ENCODE measurements around the gene SLC28A3. TPM values are rescaled to one million over a fixed set of nuclear protein-coding genes. Genes with fewer than 3 reads are reported as not detected.
"Not testable (repeated sequence)": the region's sequence is repeated elsewhere in the genome, so short reads cannot be mapped to it uniquely, and the experiment has no call there.

The SLC28A3 gene
- total and polyA plus RNA-seq, 4 donors, result 0.24 to 3.6 (median 0.46) TPM

DNA sequence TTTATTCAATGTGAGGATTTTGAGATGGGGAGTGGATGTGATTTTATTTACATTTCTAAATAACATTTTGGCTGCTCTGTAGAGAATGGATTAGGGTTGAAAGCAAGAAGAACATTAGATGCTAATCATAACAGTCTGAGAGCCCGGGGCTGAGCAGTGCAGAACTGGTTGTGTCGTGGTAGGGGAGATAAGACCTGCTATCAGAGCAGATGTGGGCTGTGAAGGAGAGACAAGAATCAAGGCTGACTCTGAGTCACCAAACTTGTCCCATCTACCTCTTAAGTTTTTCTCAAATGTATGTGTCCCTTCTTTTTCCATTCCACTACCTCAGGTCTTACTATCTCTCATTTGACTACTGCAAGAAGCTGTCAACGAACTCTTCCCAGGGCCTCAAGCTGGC is 35.4 kb upstream of the SLC28A3 start:
- Histone ChIP-seq H3K27me3 (ENCODE audit: control insufficient read depth, insufficient read depth, low read length) (no peaks in the 10 kb centered on the region), H3K4me3 (ENCODE audit: low read depth, low read length) (no peak overlapping the region), H3K9me3 (ENCODE audit: control insufficient read depth, insufficient read depth, low read length) (no peaks in the 10 kb centered on the region), H3K4me1 (ENCODE audit: control insufficient read depth, insufficient read depth, low read length) (no peaks in the 10 kb centered on the region), H3K36me3 (ENCODE audit: control insufficient read depth, insufficient read depth, low read length) (no peaks in the 10 kb centered on the region), H3K27ac (ENCODE audit: low read depth, low read length) (no peak overlapping the region)
- no CpG with 5 or more reads among the region's 3 CpGs for WGBS (ENCODE audit: insufficient coverage)
- no peak for DNase-seq (ENCODE audit: low read depth in 4 of 6, low spot score in 6 of 6)

GRCh38 chr9:84374516-84374915 is 34.0 kb upstream of the SLC28A3 start:
- peak overlapping the region; percentile 45 for H3K27ac ChIP-seq (ENCODE audit: low read depth, low read length)
- H3K4me1 ChIP-seq (ENCODE audit: control insufficient read depth, insufficient read depth, low read length), result no peaks in the 10 kb centered on the region
- H3K36me3 ChIP-seq (ENCODE audit: control insufficient read depth, insufficient read depth, low read length), result no peaks in the 10 kb centered on the region
- no peaks in the 10 kb centered on the region for H3K27me3 ChIP-seq (ENCODE audit: control insufficient read depth, insufficient read depth, low read length)
- 60% methylated on average over 1 of the region's 2 CpGs for WGBS (ENCODE audit: insufficient coverage)
- DNase-seq (ENCODE audit: low read depth in 4 of 6, low spot score in 6 of 6), result peak in 1 of 6 donors; percentile 40
- no peak overlapping the region for H3K4me3 ChIP-seq (ENCODE audit: low read depth, low read length)
- no peaks in the 10 kb centered on the region for H3K9me3 ChIP-seq (ENCODE audit: control insufficient read depth, insufficient read depth, low read length)

GRCh38 chr9:84374013-84374412 is 33.5 kb upstream of the SLC28A3 start:
- no peaks in the 10 kb centered on the region for H3K36me3 ChIP-seq (ENCODE audit: control insufficient read depth, insufficient read depth, low read length)
- WGBS (ENCODE audit: insufficient coverage), result no CpG with 5 or more reads among the region's 4 CpGs
- H3K27ac ChIP-seq (ENCODE audit: low read depth, low read length), result no peak overlapping the region
- H3K4me3 ChIP-seq (ENCODE audit: low read depth, low read length), result no peak overlapping the region
- H3K27me3 ChIP-seq (ENCODE audit: control insufficient read depth, insufficient read depth, low read length), result no peaks in the 10 kb centered on the region
- H3K4me1 ChIP-seq (ENCODE audit: control insufficient read depth, insufficient read depth, low read length), result no peaks in the 10 kb centered on the region
- no peaks in the 10 kb centered on the region for H3K9me3 ChIP-seq (ENCODE audit: control insufficient read depth, insufficient read depth, low read length)
- peak in 1 of 6 donors; percentile 23 for DNase-seq (ENCODE audit: low read depth in 4 of 6, low spot score in 6 of 6)

DNA sequence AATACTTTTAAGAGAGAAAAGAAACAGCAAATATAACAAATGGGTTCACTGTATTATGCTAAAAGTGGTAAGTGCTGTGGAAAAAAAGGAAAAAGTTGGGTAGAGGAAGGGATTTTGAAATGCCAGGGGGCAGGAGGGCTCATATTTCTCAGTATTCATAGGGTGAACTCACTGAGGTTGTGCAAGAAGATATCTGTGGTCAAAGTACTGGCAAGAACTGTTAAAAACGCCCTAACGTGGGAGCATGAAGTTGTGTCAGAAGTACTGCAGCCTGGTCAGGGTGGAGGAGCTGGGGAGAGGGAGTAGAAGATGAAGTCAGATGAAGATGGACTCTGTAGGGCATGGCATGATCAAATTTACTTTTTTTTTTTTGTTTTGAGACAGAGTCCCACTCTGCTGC is 31.2 kb upstream of the SLC28A3 start:
- DNase-seq (ENCODE audit: low read depth in 4 of 6, low spot score in 6 of 6), result no peak
- Histone ChIP-seq H3K4me3 (ENCODE audit: low read depth, low read length) (no peak overlapping the region), H3K4me1 (ENCODE audit: control insufficient read depth, insufficient read depth, low read length) (peaks cover 5% of the 10 kb centered on the region), H3K27ac (ENCODE audit: low read depth, low read length) (no peak overlapping the region), H3K27me3 (ENCODE audit: control insufficient read depth, insufficient read depth, low read length) (no peaks in the 10 kb centered on the region), H3K9me3 (ENCODE audit: control insufficient read depth, insufficient read depth, low read length) (no peaks in the 10 kb centered on the region), H3K36me3 (ENCODE audit: control insufficient read depth, insufficient read depth, low read length) (no peaks in the 10 kb centered on the region)
- WGBS (ENCODE audit: insufficient coverage), result 80% methylated on average over 2 of the region's 2 CpGs

DNA sequence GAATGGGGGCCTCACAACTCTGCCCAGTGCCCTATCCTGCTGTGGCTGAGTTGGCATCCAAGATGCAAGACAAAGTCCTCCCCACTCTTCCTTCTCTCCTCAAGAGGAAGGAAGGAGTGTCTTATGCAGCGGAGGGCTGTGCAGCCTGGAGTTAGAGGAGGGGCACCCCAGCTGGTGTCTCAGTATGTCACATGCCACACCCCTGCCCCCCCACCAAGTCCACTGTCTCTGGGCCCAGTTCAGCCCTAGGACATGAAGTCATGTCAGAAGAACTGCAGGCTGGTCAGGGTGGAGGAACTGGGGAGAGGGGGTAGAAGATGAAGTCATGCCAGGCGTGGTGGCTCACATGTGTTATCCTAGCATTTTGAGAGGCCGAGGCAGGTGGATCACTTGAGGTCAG is 28.0 kb upstream of the SLC28A3 start:
- H3K4me1 ChIP-seq (ENCODE audit: control insufficient read depth, insufficient read depth, low read length), result peaks cover 5% of the 10 kb centered on the region
- no peak overlapping the region for H3K4me3 ChIP-seq (ENCODE audit: low read depth, low read length)
- no peak for DNase-seq (ENCODE audit: low read depth in 4 of 6, low spot score in 6 of 6)
- 100% methylated on average over 2 of the region's 3 CpGs for WGBS (ENCODE audit: insufficient coverage)
- H3K36me3 ChIP-seq (ENCODE audit: control insufficient read depth, insufficient read depth, low read length), result no peaks in the 10 kb centered on the region
- H3K27ac ChIP-seq (ENCODE audit: low read depth, low read length), result no peak overlapping the region
- no peaks in the 10 kb centered on the region for H3K27me3 ChIP-seq (ENCODE audit: control insufficient read depth, insufficient read depth, low read length)
- no peaks in the 10 kb centered on the region for H3K9me3 ChIP-seq (ENCODE audit: control insufficient read depth, insufficient read depth, low read length)

DNA sequence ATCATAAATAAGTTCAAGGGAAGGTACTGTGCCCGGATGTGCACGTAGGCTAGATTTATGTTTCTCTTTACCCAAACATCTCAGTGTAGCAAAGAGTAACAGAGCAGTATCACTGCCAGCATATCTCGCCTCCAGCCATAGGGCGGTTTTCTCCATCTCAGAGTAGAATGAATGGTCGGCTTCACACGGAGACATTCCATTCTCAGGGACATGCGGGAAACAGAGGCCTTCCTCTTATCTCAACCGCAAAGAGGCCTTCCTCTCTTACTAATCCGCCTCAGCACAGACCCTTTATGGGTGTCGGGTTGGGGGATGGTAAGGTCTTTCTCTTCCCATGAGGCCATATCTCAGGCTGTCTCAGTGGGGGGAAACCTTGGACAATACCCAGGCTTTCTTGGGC is 27.2 kb upstream of the SLC28A3 start:
- 83% methylated on average over 1 of the region's 10 CpGs for WGBS (ENCODE audit: insufficient coverage)
- not testable (repeated sequence) for H3K4me3 ChIP-seq (ENCODE audit: low read depth, low read length)
- DNase-seq (ENCODE audit: low read depth in 4 of 6, low spot score in 6 of 6), result peak in 1 of 6 donors; percentile 26

GRCh38 chr9:84366683-84367082 is 26.1 kb upstream of the SLC28A3 start:
- no peaks in the 10 kb centered on the region for H3K27me3 ChIP-seq (ENCODE audit: control insufficient read depth, insufficient read depth, low read length)
- 93% methylated on average over 1 of the region's 1 CpG for WGBS (ENCODE audit: insufficient coverage)
- peaks cover 5% of the 10 kb centered on the region for H3K4me1 ChIP-seq (ENCODE audit: control insufficient read depth, insufficient read depth, low read length)
- no peaks in the 10 kb centered on the region for H3K36me3 ChIP-seq (ENCODE audit: control insufficient read depth, insufficient read depth, low read length)
- no peak overlapping the region for H3K27ac ChIP-seq (ENCODE audit: low read depth, low read length)
- no peak for DNase-seq (ENCODE audit: low read depth in 4 of 6, low spot score in 6 of 6)
- no peak overlapping the region for H3K4me3 ChIP-seq (ENCODE audit: low read depth, low read length)
- no peaks in the 10 kb centered on the region for H3K9me3 ChIP-seq (ENCODE audit: control insufficient read depth, insufficient read depth, low read length)

More for the DNA sequence above, 27.2 kb upstream of the SLC28A3 start:
- H3K9me3 ChIP-seq (ENCODE audit: control insufficient read depth, insufficient read depth, low read length); H3K4me1 ChIP-seq (ENCODE audit: control insufficient read depth, insufficient read depth, low read length); H3K27ac ChIP-seq (ENCODE audit: low read depth, low read length); H3K27me3 ChIP-seq (ENCODE audit: control insufficient read depth, insufficient read depth, low read length); H3K36me3 ChIP-seq (ENCODE audit: control insufficient read depth, insufficient read depth, low read length): not testable (repeated sequence)

GRCh38 chr9:84364894-84365490 is 24.4 kb upstream of the SLC28A3 start:
- H3K36me3 ChIP-seq (ENCODE audit: control insufficient read depth, insufficient read depth, low read length); H3K27ac ChIP-seq (ENCODE audit: low read depth, low read length); H3K4me1 ChIP-seq (ENCODE audit: control insufficient read depth, insufficient read depth, low read length); H3K9me3 ChIP-seq (ENCODE audit: control insufficient read depth, insufficient read depth, low read length); DNase-seq (ENCODE audit: low read depth in 4 of 6, low spot score in 6 of 6); H3K4me3 ChIP-seq (ENCODE audit: low read depth, low read length); H3K27me3 ChIP-seq (ENCODE audit: control insufficient read depth, insufficient read depth, low read length): not testable (repeated sequence)
- no CpG with 5 or more reads among the region's 1 CpG for WGBS (ENCODE audit: insufficient coverage)

GRCh38 chr9:84361645-84362044 is 21.1 kb upstream of the SLC28A3 start:
- no peaks in the 10 kb centered on the region for H3K36me3 ChIP-seq (ENCODE audit: control insufficient read depth, insufficient read depth, low read length)
- H3K4me1 ChIP-seq (ENCODE audit: control insufficient read depth, insufficient read depth, low read length), result no peaks in the 10 kb centered on the region
- no peak overlapping the region for H3K27ac ChIP-seq (ENCODE audit: low read depth, low read length)
- H3K4me3 ChIP-seq (ENCODE audit: low read depth, low read length), result no peak overlapping the region
- no peaks in the 10 kb centered on the region for H3K9me3 ChIP-seq (ENCODE audit: control insufficient read depth, insufficient read depth, low read length)
- no peak for DNase-seq (ENCODE audit: low read depth in 4 of 6, low spot score in 6 of 6)
- no CpG with 5 or more reads among the region's 6 CpGs for WGBS (ENCODE audit: insufficient coverage)
- no peaks in the 10 kb centered on the region for H3K27me3 ChIP-seq (ENCODE audit: control insufficient read depth, insufficient read depth, low read length)

DNA sequence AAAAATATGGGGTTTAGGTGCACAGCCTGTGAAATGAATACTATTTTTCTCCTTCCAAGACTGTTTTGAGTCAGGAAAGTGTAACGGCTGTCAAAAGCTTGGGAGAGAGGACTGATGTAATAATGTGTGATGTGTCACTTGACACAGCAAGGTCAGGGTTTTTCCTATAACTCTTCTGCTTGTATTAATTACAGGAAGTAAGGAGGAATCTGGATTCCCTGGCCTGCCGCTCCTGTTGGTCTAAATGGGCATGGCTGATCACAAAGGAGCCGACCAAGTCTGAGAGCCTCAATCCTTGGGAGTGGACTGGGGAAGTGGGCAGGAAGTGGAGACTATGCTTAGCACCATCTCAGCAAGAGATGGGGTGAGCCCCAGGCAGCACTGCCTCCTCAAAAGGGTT is 16.7 kb upstream of the SLC28A3 start:
- H3K4me3 ChIP-seq (ENCODE audit: low read depth, low read length), result no peak overlapping the region
- H3K27ac ChIP-seq (ENCODE audit: low read depth, low read length), result no peak overlapping the region
- 84% methylated on average over 2 of the region's 3 CpGs for WGBS (ENCODE audit: insufficient coverage)
- DNase-seq (ENCODE audit: low read depth in 4 of 6, low spot score in 6 of 6), result no peak
- H3K36me3 ChIP-seq (ENCODE audit: control insufficient read depth, insufficient read depth, low read length), result no peaks in the 10 kb centered on the region
- H3K9me3 ChIP-seq (ENCODE audit: control insufficient read depth, insufficient read depth, low read length), result no peaks in the 10 kb centered on the region
- no peaks in the 10 kb centered on the region for H3K27me3 ChIP-seq (ENCODE audit: control insufficient read depth, insufficient read depth, low read length)
- H3K4me1 ChIP-seq (ENCODE audit: control insufficient read depth, insufficient read depth, low read length), result no peaks in the 10 kb centered on the region

All from spinal cord (tissue), 10 donors.